ENCODE measurements around the gene WNT8A.
A peak's percentile ranks its signal among the peaks of the same experiment; 100 is the strongest.

The WNT8A gene

DNA sequence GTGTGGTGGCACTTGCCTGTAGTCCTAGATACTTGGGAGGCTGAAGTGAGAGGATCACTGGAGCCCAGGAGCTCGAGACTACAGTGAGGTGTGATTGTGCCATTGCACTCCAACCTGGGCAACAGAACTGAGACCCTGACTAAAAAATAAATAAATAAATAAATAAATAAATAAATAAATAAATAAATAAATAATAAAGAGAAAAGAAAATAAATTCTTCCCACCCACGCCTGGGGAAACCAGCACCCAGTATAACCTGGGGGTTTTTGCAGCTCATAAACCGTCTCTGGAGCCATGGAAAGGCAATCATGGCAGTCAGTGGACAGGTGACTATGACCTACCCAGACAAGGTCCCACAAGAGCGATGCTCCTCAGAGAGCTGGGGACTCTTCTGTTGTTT is 7.9 kb downstream of the WNT8A start:
- DNase-seq (ENCODE audit: low read depth, low spot score): no peak

DNA sequence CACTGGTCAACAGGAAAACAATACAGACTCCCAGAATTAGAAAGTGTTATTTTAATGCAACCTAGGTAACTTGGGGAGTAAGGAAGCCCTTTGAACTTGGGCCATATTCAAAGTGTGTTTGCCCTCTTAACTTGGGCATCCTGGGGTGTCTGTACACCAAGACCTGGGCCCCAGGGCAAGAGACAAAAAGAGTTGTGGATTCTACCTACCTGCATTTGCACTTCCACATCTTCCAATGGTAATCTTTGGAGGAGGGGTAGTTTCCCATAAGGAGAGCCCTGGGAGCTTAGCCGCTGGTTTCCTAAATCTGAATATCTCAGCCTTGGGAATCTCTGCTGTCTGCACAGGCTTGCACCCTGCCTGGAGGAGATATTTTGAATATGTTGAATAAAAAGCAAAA is 8.5 kb downstream of the WNT8A start:
- no peak for DNase-seq (ENCODE audit: low read depth, low spot score)

DNA sequence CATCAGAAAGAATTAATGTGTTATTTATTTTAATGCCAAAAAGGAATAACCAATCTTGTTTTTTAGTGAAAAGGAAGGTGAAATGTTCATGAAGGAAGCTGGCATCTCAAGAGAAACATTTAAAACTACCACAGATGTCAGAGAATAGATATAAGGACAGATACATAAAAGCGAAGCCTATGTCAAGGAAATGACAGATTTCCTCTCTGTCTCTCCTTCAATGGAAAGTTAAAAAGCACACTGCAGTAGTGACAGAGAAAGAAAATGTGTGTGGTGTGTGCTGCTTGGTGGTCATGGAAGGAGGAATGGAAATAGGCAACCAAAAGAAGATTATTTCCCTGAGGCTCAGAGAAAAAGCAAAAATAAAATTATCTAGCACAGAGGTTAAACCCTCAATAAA is 9.2 kb downstream of the WNT8A start:
- no peak for DNase-seq (ENCODE audit: low read depth, low spot score)

DNA sequence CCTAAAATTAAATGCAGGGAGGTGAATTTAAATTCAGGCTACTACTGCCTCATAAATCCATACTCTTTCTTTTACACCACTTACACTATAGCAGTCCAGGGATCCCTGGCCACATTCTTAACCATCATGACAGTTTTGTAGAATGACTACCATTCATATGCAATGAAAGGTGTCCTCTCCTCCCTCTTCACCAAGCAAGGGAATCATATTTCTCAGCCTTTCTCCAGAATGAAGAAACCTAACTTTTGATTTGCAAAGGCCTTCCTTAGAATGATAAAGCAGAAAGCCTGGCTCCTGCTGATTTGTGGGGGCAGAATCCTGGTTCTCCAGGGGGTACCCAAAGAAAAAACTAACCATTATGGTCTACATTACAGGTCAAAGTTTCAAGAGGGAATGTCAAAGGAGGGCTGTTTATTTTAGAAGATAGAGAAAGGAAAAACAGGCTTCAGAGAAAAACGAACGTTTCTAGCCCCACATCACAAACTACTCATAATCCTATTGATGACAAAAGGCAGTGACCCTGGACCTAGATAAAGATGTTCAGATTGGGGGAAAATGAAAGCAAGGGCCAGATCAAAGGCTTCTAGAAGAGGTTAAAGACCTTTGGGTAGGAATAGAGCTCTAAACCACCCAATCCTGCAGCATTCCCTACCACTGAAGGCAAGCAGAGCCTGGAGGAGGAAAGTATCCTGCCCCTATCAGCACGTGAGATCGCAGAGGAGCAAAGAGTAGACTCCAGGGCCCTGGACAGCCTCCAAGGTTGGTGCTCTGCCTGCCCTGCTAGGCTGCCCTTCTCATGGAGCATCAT is 11.5 kb downstream of the WNT8A start:
- no peak for DNase-seq (ENCODE audit: low read depth, low spot score)

DNA sequence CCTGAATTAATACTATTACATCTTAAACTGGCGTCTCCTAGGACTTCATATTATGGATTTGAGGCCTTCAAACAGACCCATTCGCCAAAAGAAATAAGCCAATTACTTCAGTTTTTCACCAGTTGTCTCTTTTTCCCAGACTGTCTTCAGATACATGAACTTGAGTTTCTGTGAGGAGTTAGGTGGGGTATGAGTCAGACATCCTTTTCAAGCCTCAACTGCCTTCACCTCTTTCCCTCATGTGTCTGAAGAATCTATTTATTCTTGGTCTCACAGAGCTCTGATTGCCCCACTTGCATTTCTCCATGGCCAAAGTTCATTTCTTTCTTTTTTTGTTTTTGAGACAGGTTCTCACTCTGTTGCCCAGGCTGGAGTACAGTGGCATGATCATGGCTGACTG is 12.5 kb downstream of the WNT8A start:
- no peak for DNase-seq (ENCODE audit: low read depth, low spot score)

DNA sequence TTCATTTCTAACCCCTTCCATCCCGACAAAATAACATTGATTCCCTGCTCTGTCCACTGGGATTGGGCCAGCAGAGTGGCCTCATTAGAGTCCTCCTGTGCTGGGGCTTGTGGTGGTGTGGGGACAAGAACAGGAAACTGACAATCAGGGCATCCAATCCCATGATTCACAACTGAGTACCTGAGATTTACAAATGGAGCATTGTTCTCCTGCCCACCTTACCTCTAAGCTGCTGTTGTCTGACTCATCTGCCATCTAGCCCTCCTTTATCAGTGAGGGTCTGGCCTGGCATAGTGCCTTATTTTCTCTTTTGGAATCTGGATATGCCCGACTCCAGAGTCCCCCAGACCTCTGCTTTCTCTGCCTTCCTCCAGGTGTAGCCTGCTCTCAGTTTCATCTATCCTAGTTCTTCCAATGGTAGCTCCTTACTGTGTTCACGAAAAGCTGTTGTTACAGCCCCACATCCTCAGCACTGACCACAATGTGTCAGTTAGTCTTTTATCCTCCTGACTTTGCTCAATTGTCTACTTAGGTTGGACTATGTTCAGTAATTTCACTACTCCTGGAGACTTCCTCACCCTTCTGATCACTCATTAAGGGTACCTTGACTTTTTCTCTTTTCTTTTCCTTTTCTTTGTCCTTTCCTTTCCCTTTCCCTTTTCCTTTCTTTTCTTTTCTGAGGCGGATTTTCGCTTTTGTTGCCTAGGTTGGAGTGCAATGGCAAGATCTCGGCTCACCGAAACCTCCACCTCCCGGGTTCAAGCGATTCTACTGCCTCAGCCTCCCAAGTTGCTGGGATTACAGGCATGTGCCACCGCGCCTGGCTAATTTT is 13.4 kb downstream of the WNT8A start:
- no peak for DNase-seq (ENCODE audit: low read depth, low spot score)

DNA sequence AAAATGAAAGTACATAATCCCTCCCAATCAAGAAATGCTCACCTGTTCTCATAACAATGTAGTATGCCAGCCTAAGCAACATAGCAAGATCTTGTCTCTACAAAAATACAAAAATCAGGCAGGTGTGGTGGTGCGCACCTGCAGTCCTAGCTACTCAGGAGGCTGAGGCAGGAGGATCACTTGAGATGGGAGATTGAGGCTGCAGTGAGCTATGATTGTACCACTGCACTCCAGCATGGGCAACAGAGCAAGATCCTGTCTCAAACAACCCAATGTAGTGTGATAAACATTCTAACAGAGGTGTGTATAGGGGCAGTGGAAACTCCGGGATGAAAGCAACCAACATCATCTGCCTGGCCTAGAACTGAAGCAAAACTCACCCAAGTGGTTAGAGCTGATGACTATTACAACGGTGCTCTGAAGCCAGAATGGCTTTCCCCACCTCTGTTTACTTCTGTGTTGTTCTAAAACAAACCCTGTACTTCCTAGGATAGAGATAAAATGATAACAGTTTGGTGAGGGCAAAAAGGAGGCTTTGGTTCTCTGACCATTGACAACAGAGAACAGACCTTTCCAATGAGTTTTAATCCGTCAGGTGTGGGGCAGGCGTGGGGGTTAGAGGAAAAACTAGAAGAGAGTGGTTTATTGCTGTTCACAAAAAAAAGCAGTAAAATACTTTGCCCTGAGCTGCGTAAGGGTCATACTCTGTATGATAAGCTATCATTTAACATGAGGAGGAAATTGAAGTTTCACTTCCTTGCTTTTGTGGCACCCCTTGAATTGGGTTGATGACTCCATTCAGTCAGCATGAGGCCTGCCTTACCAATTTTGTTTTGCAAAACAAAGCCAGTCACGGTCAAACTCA is 18.9 kb downstream of the WNT8A start:
- no peak for DNase-seq (ENCODE audit: low read depth, low spot score)

DNA sequence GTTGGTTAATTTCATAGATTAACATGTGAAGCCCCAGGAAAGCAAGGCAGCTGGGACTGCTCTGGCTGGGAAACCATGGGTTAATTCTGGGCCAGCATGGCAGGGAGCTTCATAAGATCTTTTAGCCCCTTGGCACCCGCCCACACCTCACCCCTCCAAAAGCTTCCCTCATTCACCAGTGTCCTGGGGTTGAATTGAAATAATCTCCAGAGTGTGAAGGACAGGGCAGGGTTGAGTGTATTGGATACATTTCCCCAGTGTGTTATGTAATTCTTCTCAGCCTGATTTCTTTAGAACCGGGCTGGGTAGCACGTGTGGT is 19.4 kb downstream of the WNT8A start:
- DNase-seq (ENCODE audit: low read depth, low spot score): no peak

DNA sequence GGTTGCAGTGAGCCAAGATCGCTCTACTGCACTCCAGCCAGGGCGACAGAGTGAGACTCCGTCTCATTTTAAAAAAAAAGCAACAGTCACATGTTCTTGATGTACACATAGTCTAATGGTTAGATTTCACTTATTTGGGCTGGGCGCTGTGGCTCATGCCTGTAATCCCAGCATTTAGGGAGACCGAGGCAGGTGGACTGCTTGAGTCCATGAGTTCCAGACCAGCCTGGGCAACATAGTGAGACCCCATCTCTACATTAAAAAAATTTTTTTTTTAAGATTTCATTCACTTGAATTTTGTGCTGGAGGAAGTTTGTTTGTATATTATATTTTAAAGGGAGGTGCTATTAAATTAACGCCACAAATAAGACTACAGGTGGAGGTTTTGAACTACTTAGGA is 21.9 kb downstream of the WNT8A start:
- DNase-seq (ENCODE audit: low read depth, low spot score): no peak

DNA sequence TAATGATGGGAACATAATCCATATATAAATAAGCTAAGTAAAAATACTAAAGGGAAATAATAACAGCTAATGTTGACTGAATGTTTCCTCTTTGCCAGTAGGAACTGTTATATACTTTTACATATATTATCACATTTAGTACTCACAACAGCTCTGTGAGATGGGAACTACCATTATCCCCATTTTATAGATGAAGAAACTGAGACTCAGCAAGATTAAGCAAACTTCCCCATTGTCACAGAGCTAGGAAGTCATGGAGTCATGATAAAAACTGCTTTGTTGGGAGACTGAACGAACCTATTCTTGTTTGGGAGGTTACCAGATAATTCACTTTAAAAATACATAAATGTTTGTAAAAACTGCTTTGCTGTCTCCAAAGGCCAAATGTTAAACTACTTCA is 23.4 kb downstream of the WNT8A start:
- DNase-seq (ENCODE audit: low read depth, low spot score): no peak

DNA sequence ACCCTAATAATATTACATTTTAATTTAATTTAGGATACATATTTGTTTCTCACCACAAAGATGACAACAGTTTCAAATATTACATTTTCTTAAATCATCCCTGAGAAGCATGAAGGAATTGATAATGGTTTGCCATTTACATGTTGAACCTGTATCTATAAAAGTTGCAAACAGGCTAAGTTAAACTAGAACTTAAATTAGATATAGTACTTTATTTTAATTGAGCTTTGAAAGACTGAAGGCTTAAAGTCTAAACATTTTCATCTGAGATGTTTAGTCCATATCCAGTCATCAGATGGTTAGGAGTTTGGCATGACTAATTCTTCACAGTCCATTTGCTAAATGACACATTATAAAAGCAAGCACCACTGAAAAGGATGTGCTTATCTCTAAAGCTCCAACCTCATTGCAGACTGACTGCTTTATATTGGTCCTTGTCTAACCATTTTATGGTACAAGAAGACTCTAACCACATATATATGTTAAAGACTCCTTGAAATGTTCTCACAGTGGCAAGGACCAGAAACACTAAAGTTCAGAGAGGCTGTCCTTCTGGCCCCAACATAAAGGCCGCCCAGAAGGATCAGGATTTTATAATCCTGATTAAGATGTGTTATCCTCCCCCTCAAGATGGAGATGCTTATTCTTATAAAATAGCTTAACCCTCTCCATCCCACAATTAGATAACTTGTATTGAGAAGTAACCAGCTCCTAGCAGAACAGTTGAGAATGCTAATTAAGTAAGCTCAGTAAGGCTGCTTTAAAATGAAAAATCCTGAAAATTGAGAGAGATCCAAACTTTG is 25.8 kb downstream of the WNT8A start:
- no peak for DNase-seq (ENCODE audit: low read depth, low spot score)

DNA sequence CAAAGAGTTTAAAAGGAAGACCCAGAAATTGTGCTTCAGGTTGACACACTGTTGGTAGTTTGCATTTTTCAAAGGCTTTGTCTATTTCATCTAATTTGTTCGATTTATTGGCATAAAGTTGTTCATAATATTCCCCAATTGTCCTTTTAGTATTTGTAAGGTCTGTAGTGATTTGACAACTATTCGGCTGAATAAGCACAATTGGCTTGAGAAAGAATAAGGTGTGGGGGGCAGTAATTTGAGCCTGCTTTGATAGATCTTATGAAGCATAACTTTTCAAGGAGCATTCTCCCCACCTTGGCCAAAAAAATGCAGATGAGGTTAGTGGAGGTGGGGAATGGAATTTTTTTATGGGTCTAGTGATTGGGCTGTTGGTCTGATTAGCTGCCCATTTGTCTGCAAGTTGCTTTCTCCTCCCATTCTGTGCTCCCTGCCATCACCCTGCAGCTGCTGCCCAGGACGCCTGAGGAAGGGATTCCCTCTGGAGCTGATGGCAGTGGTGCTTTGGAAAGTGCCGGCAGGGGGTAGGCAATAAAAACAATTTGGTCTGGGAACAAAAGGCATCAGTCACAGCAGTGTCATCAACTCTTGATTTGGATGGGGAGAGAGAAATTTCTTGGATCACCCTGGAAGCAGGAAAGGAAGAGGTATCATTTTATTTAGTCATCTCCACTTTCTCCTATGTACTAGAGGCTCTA is 26.6 kb downstream of the WNT8A start:
- DNase-seq (ENCODE audit: low read depth, low spot score): no peak

DNA sequence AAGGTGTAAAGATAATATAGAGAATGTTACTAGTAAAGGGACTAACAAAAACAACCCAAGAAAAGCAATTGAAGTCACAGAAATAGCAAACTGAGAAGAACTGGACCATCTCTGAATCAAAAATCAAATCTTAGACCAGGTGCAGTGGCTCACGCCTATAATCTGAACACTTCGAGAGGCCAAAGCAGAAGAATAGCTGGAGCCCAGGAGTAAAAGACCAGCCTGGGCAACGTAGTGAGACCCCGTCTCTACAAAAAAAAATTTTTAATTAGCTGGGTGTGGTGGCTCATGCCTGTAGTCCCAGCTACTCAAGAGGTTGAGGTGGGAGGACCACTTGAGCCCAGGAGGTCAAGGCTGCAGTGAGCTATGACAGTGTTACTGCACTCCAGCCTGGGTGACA is 27.3 kb downstream of the WNT8A start:
- DNase-seq (ENCODE audit: low read depth, low spot score): no peak

DNA sequence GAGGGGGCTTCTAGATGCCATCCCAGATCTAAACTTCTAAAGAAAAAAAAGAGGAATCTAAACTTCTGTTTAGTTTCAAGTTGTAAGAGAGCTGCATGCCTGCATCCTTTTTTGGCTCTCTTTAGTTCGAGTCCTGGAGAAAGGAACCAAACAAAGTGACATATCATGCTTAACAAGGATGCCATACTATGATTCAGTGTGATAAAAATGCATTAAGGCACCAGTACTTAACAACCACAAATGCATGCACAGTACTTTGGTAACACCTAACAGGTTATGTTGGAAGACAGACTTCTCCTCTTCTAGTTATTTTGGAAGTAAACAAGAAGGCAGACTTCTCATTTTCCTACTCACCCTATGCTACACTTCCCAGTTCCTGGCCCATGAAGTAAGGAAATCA is 28.1 kb downstream of the WNT8A start:
- DNase-seq (ENCODE audit: low read depth, low spot score): no peak

DNA sequence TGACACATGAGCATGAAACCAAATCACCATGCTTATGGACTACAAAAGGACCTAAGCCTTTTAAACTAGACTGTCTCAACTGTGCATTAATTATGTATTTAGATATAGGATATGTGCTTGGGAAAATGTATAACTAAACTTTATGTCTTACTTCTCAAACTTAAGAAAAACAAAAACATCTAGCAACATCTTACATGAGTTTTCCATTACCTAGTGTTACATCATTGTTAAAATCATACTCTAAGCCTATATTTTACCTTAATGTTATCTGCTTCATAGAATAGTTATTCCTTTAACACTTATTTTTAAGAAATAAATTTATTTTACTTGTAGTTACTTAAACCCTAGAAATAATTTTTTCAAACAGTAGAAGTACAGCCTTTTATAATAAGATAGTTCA is 31.4 kb downstream of the WNT8A start:
- DNase-seq (ENCODE audit: low read depth, low spot score): no peak

DNA sequence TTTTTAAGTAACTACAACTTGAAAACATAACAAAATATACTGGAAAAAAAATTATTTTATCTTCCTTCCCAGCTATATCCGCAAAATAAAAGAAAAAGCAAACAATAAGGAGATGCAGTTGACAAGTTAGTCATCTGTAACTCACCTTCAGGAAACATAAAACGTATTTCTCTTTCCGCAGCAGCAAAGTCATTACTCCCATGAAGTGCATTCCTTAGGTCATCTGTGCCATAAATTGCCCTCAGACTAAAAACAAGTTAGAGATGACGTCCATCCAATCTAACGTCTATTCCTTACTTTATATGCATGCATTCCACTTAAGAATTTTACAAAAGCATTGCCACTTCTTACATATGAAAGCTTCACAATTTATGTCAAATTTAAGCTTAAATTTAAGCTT is 44.5 kb downstream of the WNT8A start:
- no peak for DNase-seq (ENCODE audit: low read depth, low spot score)

DNA sequence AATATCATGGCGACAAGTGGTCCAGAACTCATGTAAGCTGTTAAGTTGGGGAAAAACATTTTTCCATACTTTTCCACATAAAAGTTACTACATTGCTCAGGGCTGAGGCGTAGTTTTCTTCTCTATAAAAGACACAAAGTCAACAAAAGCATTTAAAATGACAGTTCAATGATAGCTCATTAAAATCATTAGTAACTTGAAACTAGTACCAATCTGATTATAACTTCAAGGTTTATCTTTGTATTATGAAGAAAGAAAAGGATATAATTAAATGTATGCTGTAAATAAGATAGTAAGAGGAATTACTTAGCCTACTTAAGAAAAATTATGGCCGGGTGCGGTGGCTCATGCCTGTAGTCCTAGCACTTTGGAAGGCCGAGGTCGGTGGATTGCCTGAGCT is 45.5 kb downstream of the WNT8A start:
- no peak for DNase-seq (ENCODE audit: low read depth, low spot score)

DNA sequence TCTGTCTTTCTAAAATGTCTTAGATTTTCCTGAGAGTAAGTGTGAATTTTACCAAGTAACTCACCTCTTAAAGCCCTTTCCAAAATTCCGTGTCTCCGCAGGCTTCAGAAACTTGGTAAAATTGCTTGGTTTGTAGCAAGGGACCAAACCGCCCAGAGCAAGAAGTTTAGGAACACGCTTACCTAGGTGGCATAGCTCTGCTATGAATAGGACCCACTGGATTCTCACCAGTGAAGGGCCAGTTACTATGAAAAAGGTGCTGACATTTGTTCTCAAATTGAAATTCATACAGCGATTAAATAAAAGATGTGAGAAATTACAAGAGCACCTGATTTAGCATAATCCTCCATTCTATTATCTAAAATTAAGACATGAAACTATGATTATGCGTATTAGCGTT is 48.7 kb downstream of the WNT8A start:
- no peak for DNase-seq (ENCODE audit: low read depth, low spot score)

DNA sequence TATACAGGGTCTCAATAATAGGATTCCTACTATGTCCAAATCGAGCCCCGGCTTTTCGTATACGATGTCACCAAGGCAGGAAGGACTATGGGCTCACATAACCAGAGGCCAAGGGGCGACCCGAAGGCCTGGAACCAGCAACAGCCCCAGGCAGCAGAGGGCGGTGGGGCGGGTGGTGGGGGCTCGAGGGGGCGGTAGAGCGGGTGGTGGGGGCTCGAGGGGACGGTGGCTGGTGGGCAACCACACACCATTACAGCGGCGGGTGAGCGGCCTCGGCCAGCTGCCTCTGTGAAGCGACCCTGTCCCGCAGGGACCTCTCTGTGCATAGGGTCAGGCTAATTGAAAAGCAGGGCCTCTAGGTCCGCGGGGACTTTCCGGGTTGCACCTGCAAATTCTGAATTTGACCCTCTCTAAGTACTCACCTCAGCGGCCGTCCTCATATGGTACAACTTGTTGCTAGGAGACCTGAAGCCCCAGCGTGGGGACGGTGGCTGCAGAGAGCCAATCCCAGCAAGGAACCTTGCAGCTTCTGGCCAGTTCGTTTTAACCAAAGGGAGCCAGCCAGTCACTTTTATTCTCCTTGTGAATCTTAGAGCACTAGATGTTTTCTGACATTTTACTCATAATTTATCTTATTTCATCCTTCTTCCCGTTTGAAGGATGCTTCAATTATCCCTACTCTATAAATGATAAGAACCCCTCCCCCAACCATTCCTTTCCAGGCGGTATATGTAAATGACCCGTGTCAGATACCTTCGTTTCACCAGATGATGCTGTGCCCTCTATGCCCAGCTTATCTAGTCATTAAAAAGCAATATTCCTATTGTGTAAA is 55.3 kb downstream of the WNT8A start, which contains the start of gene NME5:
Gene NME5, minus strand, starts transcription at position 480 of the 832 bp plus-strand sequence. CDS start 648 bp downstream, outside the sequence.
- peak; percentile 28 for DNase-seq (ENCODE audit: low read depth, low spot score)

DNA sequence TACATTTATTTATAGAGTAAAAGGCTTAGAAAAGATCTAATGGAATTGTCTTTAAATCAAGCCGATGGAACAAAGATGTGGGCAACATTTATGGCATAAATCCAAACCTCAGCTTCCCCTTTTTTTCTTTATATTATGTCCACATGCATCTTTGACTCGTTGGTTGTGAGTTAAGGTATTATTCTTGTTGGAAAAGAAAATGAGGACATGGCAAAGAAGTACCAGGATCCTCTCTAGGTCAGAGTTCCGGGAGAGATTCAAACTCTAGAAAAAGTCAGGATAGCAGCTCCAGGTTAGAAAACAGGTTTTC is 55.9 kb downstream of the WNT8A start:
- DNase-seq (ENCODE audit: low read depth, low spot score): no peak
